ENCODE measurements around the gene SLC9A1.

- no peak for TF ChIP-seq CTCF (IDR thresholded peaks at IDR 0.05)
- no peak for TF ChIP-seq POLR2A (IDR thresholded peaks at IDR 0.05)
- no peak for TF ChIP-seq POLR2AphosphoS5 (IDR thresholded peaks at IDR 0.05)
- no peak for TF ChIP-seq EP300 (IDR thresholded peaks at IDR 0.05)
These were observed 22.3 kb downstream of the SLC9A1 start for GRCh38 chr1:27132624-27133023.

Data from upper lobe of left lung (tissue), 4 donors.